ENCODE results near the gene EIF2B4. TPM values are rescaled to one million over a fixed set of nuclear protein-coding genes. Genes with fewer than 3 reads are reported as not detected.
A peak's percentile ranks its signal among the peaks of the same experiment; 100 is the strongest.

Gene EIF2B4
- total and polyA plus RNA-seq, 2 of the 13 experiments (the other 11 are each of a cell fraction or from before 2014, with no cell fraction given), result 91.5 to 96.4 TPM

DNA sequence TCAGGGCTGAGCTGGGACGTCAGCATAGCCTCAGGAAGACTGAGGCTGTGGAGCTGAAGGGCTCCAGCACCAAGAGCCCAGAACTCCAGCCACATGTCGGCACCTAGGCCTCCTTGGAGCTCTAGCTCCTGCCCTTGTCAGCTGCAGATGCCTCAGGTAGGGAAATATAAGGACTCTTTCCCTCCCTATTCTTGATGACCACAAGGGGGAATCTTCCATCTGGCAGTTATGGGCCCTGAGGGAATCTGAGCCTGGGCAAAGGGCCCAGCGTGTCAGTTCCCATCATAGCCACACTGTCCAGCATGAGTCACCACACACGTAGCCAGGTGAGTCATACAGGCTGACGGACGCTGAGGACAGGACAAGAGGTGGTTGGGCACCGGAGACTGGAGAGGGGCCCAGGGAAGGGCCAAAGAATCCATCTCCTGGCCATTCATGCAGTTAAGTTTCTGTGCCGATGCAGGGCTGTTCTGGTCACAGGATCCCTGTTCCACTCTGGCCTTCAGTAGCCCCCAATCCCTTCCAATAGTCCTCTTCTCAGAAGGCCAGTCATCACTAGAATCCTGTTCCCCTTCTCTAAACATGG, 49.1 kb downstream of the EIF2B4 start (continued):
- TF ChIP-seq, protein P1, sequence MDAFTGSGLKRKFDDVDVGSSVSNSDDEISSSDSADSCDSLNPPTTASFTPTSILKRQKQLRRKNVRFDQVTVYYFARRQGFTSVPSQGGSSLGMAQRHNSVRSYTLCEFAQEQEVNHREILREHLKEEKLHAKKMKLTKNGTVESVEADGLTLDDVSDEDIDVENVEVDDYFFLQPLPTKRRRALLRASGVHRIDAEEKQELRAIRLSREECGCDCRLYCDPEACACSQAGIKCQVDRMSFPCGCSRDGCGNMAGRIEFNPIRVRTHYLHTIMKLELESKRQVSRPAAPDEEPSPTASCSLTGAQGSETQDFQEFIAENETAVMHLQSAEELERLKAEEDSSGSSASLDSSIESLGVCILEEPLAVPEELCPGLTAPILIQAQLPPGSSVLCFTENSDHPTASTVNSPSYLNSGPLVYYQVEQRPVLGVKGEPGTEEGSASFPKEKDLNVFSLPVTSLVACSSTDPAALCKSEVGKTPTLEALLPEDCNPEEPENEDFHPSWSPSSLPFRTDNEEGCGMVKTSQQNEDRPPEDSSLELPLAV (CRISPR knock-in tag; conservative IDR thresholded peaks at IDR 0.05; ENCODE audit: low read depth), result no peak
- TF ChIP-seq ZNF790 (CRISPR knock-in tag; IDR thresholded peaks at IDR 0.05; ENCODE audit: borderline replicate concordance) (no peak), RFXAP (CRISPR knock-in tag; IDR thresholded peaks at IDR 0.05; ENCODE audit: borderline replicate concordance) (peak; percentile 24; the same call in 1 of the 2 replicates), ZNF12 (CRISPR knock-in tag; IDR thresholded peaks at IDR 0.05) (peak; percentile 47; the same call in 1 of the 2 replicates), FOXC1 (CRISPR knock-in tag; IDR thresholded peaks at IDR 0.05; ENCODE audit: borderline replicate concordance) (0 out of 2 replicates have a peak, but pooled peaks have one; percentile 24), NCOA1 (CRISPR knock-in tag; IDR thresholded peaks at IDR 0.05) (no peak), ZNF546 (CRISPR knock-in tag; conservative IDR thresholded peaks at IDR 0.05) (no peak), ZNF556 (CRISPR knock-in tag; IDR thresholded peaks at IDR 0.05; ENCODE audit: borderline replicate concordance) (0 out of 2 replicates have a peak, but pooled peaks have one; percentile 54), ARNTL (CRISPR knock-in tag; IDR thresholded peaks at IDR 0.05) (peak; percentile 76), ZNF766 (CRISPR knock-in tag; IDR thresholded peaks at IDR 0.05; ENCODE audit: borderline replicate concordance) (no peak), HOXA7 (CRISPR knock-in tag; IDR thresholded peaks at IDR 0.05) (no peak), ZNF180 (CRISPR knock-in tag; IDR thresholded peaks at IDR 0.05; ENCODE audit: borderline replicate concordance, low read depth) (no peak), KLF15 (CRISPR knock-in tag; IDR thresholded peaks at IDR 0.05; ENCODE audit: borderline replicate concordance) (no peak), ZFP36L2 (CRISPR knock-in tag; IDR thresholded peaks at IDR 0.05) (no peak), ETV6 (CRISPR knock-in tag; conservative IDR thresholded peaks at IDR 0.05) (no peak), SP2 (CRISPR knock-in tag; IDR thresholded peaks at IDR 0.05) (no peak), ZNF768 (CRISPR knock-in tag; IDR thresholded peaks at IDR 0.05) (peak; percentile 52; the same call in 1 of the 2 replicates), ZEB1 (IDR thresholded peaks at IDR 0.05; ENCODE audit: insufficient replicate concordance, low read depth) (peak; percentile 65), ZNF136 (CRISPR knock-in tag; IDR thresholded peaks at IDR 0.05; ENCODE audit: low read depth) (peak; percentile 79), NR2F1 (CRISPR knock-in tag; IDR thresholded peaks at IDR 0.05) (peak in 1 of 2 experiments; percentile 14; a peak in 1 of 4 replicates), KLF11 (CRISPR knock-in tag; IDR thresholded peaks at IDR 0.05) (peak; percentile 82; the same call in 1 of the 2 replicates), ZNF644 (CRISPR knock-in tag; IDR thresholded peaks at IDR 0.05; ENCODE audit: low read depth) (peak; percentile 56), ELF4 (CRISPR knock-in tag; IDR thresholded peaks at IDR 0.05; ENCODE audit: borderline replicate concordance) (no peak), CBX2 (IDR thresholded peaks at IDR 0.05; ENCODE audit: low read depth, low read length) (no peak), CBX2 (CRISPR knock-in tag; IDR thresholded peaks at IDR 0.05; ENCODE audit: low read depth) (no peak), ZZZ3 (CRISPR knock-in tag; IDR thresholded peaks at IDR 0.05; ENCODE audit: borderline replicate concordance) (peak; percentile 60; the same call in 1 of the 2 replicates)
- TF ChIP-seq, protein P2, sequence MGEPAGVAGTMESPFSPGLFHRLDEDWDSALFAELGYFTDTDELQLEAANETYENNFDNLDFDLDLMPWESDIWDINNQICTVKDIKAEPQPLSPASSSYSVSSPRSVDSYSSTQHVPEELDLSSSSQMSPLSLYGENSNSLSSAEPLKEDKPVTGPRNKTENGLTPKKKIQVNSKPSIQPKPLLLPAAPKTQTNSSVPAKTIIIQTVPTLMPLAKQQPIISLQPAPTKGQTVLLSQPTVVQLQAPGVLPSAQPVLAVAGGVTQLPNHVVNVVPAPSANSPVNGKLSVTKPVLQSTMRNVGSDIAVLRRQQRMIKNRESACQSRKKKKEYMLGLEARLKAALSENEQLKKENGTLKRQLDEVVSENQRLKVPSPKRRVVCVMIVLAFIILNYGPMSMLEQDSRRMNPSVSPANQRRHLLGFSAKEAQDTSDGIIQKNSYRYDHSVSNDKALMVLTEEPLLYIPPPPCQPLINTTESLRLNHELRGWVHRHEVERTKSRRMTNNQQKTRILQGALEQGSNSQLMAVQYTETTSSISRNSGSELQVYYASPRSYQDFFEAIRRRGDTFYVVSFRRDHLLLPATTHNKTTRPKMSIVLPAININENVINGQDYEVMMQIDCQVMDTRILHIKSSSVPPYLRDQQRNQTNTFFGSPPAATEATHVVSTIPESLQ (CRISPR knock-in tag; conservative IDR thresholded peaks at IDR 0.05), result 0 out of 2 replicates have a peak, but pooled peaks have one; percentile 45
- TF ChIP-seq, protein P3, sequence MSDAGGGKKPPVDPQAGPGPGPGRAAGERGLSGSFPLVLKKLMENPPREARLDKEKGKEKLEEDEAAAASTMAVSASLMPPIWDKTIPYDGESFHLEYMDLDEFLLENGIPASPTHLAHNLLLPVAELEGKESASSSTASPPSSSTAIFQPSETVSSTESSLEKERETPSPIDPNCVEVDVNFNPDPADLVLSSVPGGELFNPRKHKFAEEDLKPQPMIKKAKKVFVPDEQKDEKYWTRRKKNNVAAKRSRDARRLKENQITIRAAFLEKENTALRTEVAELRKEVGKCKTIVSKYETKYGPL (CRISPR knock-in tag; IDR thresholded peaks at IDR 0.05), result no peak
